Measurements from ENCODE around the gene PRKCA. TPM values are rescaled to one million over a fixed set of nuclear protein-coding genes. Genes with fewer than 3 reads are reported as not detected.

PRKCA gene
- total and polyA plus RNA-seq, 10 of the 15 experiments (the other 5 are each of a cell fraction or from before 2014, with no cell fraction given): 0.11 to 14.6 (median 0.72) TPM

DNA sequence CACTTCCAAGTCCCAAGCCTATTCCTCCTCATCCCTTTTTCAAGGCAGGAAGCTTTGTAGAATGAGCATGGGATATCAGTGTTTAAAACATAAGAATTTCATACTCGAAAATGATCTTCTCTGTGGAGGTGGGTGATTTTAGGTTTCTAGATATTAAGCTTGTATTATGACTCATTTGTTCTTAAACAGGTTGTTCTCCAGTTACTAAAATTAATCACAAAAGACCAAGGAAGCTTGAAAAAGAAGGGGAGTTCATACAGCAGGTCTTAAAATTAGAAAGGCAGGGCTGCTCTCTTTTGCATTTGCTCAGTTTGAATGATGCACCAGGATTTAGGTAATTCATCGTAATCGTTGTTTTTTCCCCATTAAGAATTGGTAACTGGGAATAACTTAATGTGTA is 208.7 kb downstream of the PRKCA start:
- Histone ChIP-seq H3K4me2 (ENCODE audit: control insufficient read depth, insufficient read depth) (no peak overlapping the region), H2AFZ (ENCODE audit: control insufficient read depth, low read depth, low read length) (no peak overlapping the region), H3K27me3 (replicated peaks in 1 of 2; ENCODE audit: control insufficient read depth in 2 of 2, insufficient read depth in 2 of 2, low read length in 1 of 2) (no peaks in the 10 kb centered on the region), H4K20me1 (ENCODE audit: control insufficient read depth, insufficient read depth) (no peaks in the 10 kb centered on the region), H3K4me3 (no peak overlapping the region), H3K4me1 (ENCODE audit: control insufficient read depth, insufficient read depth, low read length) (no peaks in the 10 kb centered on the region), H3K36me3 (ENCODE audit: control insufficient read depth in 2 of 2, insufficient read depth in 2 of 2, low read length in 1 of 2) (no peaks in the 10 kb centered on the region), H3K9me3 (replicated peaks; ENCODE audit: control insufficient read depth, insufficient read depth, low read length) (no peaks in the 10 kb centered on the region), H3K79me2 (ENCODE audit: control insufficient read depth, insufficient read depth, low read length) (no peaks in the 10 kb centered on the region), H3K9ac (ENCODE audit: control insufficient read depth, insufficient read depth, low read length) (no peak overlapping the region), H3K27ac (ENCODE audit: control insufficient read depth, insufficient read depth) (no peak overlapping the region)
- ChIA-PET CTCF (interaction anchor here (1.1 to 1.3 kb wide), 2 partner anchors 10 kb away, joined by 4 read pairs; no protein-coding TSS in a partner anchor), RAD21 (ENCODE audit: unreplicated experiment) (no interaction called here), POLR2A (no interaction called here), SMC1A (ENCODE audit: uncharacterized antibody, unreplicated experiment) (no interaction called here)
- FAIRE-seq: no peak
- ATAC-seq: no peak
- DNase-seq (ENCODE audit: low read depth, low spot score): no peak
- WGBS (ENCODE audit: insufficient coverage, insufficient replicate concordance, low lambda C conversion rate, missing lambda C conversion rate): 64% methylated on average over 3 of the region's 3 CpGs
- no TSS peak for BruUV-seq (replicated peaks)
- intact Hi-C loops (cut with micrococcal nuclease; ENCODE audit: unreplicated experiment): no loop called here
- in situ Hi-C loops (cut with MboI): no loop called here
- TF ChIP-seq POLR2AphosphoS5 (IDR thresholded peaks at IDR 0.05; ENCODE audit: low read length) (no peak), TCF12 (IDR thresholded peaks at IDR 0.05; ENCODE audit: low read depth, low read length) (no peak), STAT3 (IDR thresholded peaks at IDR 0.05; ENCODE audit: low read depth, low read length) (no peak), SRF (IDR thresholded peaks at IDR 0.05; ENCODE audit: low read depth in 2 of 2, low read length in 2 of 2) (no peak), CHD4 (IDR thresholded peaks at IDR 0.05) (no peak), RAD51 (IDR thresholded peaks at IDR 0.05) (no peak), RB1 (IDR thresholded peaks at IDR 0.05; ENCODE audit: borderline replicate concordance) (no peak), BCL11A (IDR thresholded peaks at IDR 0.05; ENCODE audit: low read depth, low read length) (no peak), ETV6 (conservative IDR thresholded peaks at IDR 0.05 in 1 of 2, IDR thresholded peaks at IDR 0.05 in 1 of 2; ENCODE audit: borderline replicate concordance in 1 of 2, low read depth in 1 of 2) (no peak), NR2C2 (IDR thresholded peaks at IDR 0.05; ENCODE audit: borderline replicate concordance, control insufficient read depth, insufficient read length, low read depth) (no peak)
- TF ChIP-seq, protein P1, sequence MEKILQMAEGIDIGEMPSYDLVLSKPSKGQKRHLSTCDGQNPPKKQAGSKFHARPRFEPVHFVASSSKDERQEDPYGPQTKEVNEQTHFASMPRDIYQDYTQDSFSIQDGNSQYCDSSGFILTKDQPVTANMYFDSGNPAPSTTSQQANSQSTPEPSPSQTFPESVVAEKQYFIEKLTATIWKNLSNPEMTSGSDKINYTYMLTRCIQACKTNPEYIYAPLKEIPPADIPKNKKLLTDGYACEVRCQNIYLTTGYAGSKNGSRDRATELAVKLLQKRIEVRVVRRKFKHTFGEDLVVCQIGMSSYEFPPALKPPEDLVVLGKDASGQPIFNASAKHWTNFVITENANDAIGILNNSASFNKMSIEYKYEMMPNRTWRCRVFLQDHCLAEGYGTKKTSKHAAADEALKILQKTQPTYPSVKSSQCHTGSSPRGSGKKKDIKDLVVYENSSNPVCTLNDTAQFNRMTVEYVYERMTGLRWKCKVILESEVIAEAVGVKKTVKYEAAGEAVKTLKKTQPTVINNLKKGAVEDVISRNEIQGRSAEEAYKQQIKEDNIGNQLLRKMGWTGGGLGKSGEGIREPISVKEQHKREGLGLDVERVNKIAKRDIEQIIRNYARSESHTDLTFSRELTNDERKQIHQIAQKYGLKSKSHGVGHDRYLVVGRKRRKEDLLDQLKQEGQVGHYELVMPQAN (conservative IDR thresholded peaks at IDR 0.05): no peak
- TF ChIP-seq, protein P2, sequence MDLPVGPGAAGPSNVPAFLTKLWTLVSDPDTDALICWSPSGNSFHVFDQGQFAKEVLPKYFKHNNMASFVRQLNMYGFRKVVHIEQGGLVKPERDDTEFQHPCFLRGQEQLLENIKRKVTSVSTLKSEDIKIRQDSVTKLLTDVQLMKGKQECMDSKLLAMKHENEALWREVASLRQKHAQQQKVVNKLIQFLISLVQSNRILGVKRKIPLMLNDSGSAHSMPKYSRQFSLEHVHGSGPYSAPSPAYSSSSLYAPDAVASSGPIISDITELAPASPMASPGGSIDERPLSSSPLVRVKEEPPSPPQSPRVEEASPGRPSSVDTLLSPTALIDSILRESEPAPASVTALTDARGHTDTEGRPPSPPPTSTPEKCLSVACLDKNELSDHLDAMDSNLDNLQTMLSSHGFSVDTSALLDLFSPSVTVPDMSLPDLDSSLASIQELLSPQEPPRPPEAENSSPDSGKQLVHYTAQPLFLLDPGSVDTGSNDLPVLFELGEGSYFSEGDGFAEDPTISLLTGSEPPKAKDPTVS (IDR thresholded peaks at IDR 0.05; ENCODE audit: low read depth, low read length): no peak
- TF ChIP-seq, protein P3, sequence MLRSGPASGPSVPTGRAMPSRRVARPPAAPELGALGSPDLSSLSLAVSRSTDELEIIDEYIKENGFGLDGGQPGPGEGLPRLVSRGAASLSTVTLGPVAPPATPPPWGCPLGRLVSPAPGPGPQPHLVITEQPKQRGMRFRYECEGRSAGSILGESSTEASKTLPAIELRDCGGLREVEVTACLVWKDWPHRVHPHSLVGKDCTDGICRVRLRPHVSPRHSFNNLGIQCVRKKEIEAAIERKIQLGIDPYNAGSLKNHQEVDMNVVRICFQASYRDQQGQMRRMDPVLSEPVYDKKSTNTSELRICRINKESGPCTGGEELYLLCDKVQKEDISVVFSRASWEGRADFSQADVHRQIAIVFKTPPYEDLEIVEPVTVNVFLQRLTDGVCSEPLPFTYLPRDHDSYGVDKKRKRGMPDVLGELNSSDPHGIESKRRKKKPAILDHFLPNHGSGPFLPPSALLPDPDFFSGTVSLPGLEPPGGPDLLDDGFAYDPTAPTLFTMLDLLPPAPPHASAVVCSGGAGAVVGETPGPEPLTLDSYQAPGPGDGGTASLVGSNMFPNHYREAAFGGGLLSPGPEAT (IDR thresholded peaks at IDR 0.05; ENCODE audit: low read depth): no peak
- TF ChIP-seq, protein P4, sequence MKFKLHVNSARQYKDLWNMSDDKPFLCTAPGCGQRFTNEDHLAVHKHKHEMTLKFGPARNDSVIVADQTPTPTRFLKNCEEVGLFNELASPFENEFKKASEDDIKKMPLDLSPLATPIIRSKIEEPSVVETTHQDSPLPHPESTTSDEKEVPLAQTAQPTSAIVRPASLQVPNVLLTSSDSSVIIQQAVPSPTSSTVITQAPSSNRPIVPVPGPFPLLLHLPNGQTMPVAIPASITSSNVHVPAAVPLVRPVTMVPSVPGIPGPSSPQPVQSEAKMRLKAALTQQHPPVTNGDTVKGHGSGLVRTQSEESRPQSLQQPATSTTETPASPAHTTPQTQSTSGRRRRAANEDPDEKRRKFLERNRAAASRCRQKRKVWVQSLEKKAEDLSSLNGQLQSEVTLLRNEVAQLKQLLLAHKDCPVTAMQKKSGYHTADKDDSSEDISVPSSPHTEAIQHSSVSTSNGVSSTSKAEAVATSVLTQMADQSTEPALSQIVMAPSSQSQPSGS (IDR thresholded peaks at IDR 0.05; ENCODE audit: low read length): no peak
- TF ChIP-seq, protein P5, sequence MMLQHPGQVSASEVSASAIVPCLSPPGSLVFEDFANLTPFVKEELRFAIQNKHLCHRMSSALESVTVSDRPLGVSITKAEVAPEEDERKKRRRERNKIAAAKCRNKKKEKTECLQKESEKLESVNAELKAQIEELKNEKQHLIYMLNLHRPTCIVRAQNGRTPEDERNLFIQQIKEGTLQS (IDR thresholded peaks at IDR 0.05; ENCODE audit: borderline replicate concordance, extremely low read depth, low read depth, low read length): no peak

Data from GM12878 (cell line).